AG09309 (cell line): ENCODE data around the gene SULF2.

Experiments
- DNase-seq: peaks from one replicate; pipeline ENCODE4 v3.0.0-alpha.2; 2010; ENCODE audit warnings: low read depth
- H3K4me3 ChIP-seq: 2 replicates; pipeline ENCODE4 v1.5.1; 2011; ENCODE audit warnings: mild to moderate bottlenecking, low read depth, low read length, moderate library complexity; ENCODE audit not compliant: control insufficient read depth
- CTCF ChIP-seq: IDR thresholded peaks from 2 replicates; pipeline ENCODE4 v1.5.1; 2011; ENCODE audit warnings: mild to moderate bottlenecking, low read depth, low read length, inconsistent platforms; ENCODE audit not compliant: insufficient read depth, control insufficient read depth; ENCODE audit errors: missing control alignments

Gene SULF2

DNA sequence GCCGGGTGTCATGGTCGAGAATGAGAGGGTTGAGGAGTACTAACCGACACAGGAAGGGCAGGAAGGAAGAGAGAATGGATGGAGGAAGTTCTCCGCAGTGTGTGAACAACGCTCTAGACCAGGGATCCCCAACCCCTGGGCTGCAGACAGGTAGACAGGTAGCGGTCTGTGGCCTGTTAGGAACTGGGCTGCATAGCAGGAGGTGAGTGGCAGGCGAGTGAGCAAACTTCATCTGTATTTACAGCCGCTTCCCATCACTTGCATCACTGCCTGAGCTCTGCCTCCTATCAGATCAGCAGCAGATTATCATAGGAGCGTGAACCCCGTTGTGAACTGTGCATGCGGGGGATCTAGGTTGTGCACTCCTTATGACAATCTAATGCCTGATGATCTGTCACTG lies 62.0 kb downstream of the SULF2 start:
- no peak overlapping the region for H3K4me3 ChIP-seq
- DNase-seq, result no peak
- TF ChIP-seq CTCF, result no peak

DNA sequence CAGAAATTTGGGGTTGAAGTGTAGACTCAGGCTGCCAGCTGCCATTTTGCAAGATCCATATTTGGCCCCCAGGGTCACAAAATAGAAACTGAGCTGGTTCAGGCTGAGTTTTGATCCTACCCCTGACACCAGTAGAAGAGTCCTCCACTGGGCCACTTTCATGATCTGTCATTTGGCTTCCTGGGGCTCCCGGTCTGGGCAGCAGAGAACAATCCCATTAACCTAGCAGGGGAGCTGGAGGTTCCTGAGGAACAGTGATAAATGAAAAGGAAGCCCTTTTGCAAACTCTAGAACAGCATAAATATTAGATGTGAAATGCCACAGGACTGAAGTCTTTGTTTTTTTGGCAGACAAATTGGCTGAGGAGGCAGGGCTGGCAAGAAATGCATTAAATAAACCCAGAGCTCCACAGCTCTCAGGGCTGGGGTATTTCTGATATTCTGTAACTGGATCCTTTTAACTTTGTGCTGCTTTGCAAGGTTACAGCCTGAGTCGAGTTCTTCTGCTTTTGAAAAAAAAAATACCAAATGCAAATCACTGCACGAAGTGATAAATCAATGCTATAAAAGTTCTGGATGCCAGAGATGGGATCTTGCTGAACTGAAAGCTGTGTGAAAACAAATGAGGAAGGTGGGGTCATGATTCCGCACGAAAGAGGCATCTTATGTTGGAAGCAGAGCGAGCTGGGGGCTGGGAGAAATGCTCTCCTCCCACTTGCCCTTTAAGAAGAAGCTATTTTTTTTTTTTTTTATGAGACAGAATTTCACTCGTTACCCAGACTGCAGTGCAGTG lies 64.4 kb downstream of the SULF2 start:
- no peak for TF ChIP-seq CTCF
- DNase-seq, result peak; percentile 71
- H3K4me3 ChIP-seq, result no peak overlapping the region

DNA sequence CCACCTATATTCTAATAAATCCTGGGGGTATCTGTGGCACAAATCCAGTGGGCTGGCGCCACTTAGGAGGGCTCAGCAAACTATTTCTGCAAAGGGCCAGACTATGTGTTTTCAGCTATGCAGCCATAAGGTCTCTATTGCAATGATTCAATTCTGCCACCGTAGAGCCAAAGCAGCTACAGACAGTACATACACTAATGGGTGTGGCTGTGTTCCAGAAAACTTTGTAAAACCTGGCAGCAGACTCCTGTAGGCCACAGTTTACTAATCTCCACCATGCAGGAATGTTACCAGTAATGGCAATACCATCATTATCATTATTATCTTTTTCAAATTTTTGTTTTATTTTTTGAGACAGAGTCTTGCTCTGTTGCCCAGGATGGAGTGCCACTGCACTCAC lies 65.7 kb downstream of the SULF2 start:
- TF ChIP-seq CTCF, result no peak
- DNase-seq, result no peak
- H3K4me3 ChIP-seq, result no peak overlapping the region

DNA sequence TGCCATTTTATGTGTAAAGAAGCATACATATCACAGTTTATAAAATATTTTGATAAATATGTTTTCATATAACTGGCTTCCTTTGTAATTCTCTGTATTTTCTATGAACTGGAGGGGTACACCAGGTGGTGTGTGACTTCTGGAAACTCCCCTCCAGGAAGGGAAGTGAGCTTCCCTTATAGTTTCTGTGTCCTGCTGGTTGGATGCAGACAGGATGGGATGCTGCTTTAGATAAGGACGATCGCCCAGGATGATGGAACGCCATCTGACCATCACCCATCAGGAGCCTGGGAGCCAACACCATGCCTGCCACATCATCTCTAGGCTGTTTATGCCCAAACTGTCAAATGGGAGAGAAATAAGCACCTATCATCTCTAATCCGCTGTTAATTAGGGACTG lies 66.1 kb downstream of the SULF2 start:
- no peak overlapping the region for H3K4me3 ChIP-seq
- no peak for DNase-seq
- no peak for TF ChIP-seq CTCF

DNA sequence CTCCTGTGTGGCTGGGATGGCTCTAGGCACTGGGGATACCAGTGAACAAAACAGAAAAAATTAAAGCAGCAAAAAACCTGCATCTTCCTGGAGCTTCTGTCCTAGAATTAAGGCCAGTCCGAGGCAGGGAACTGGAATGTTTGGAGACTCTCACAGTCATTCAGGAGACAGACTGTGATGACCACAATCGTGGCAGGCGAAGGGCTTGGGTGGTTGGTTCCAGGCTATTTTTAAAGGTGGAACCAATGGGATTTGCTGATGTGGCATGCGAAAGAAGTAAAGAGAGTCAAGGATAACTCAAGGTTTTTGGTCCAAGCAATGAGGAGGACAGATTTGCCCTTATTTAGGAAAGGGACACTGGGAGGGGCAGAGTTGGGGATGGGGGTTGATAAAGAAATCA lies 66.9 kb downstream of the SULF2 start:
- TF ChIP-seq CTCF, result no peak
- DNase-seq, result no peak
- no peak overlapping the region for H3K4me3 ChIP-seq

DNA sequence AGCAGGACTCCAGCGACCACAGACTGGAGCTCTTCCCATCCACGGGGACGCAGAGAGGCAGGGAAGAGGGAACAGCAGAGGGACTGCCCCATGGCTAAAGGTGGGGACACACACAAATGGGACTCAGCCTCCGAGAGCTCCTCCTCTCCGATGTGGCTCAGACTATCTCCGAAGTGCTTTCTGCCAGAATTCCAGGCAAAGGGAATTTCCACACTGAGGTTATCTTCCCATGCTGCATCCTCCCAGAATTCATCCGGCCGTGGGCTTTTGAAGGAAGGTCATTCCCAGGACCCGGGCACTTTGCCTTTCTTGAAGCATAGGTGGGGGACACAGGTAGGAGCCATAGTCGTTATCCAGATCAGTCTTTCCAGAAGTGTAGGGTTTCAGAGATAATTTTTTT lies 67.9 kb downstream of the SULF2 start:
- no peak overlapping the region for H3K4me3 ChIP-seq
- DNase-seq, result no peak
- no peak for TF ChIP-seq CTCF
